A673 (cell line): ENCODE data around the gene FAM149A. TPM values are rescaled to one million over a fixed set of nuclear protein-coding genes. Genes with fewer than 3 reads are reported as not detected.

Source experiments
- BruUV-seq: library from RNA; stranded (reverse); fragments of 400-500 nt; replicated peaks from 2 replicates; lab custom pipeline; 2021; lab: Mats Ljungman, UMichigan
- CTCF ChIA-PET: fragments of 300-600 bp; sonication (Branson Sonifier 250); formaldehyde crosslinking; loops from one replicate; lab custom pipeline; 2022; ENCODE audit warnings: antibody characterized with exemption; lab: Charles Lee
- POLR2A ChIA-PET: fragments of 300-600 bp; sonication (Branson Sonifier 250); formaldehyde crosslinking; loops from one replicate; lab custom pipeline; 2022; ENCODE audit warnings: antibody characterized with exemption; ENCODE audit not compliant: low non-redundant PET; lab: Charles Lee
- DNase-seq: peaks from one replicate; pipeline ENCODE4 v3.0.0-alpha.2; 2015; ENCODE audit warnings: low spot score
- H3K27ac ChIP-seq: fragments of 200-600 bp; sonication (generic); 2 replicates; pipeline ENCODE4 v1.5.1; 2016; ENCODE audit warnings: mixed run types, low read depth, mild to moderate bottlenecking, mixed read lengths, antibody characterized with exemption, low read length; ENCODE audit not compliant: poor library complexity, severe bottlenecking
- H3K27me3 ChIP-seq: fragments of 200-600 bp; sonication (generic); replicated peaks from 2 replicates; pipeline ENCODE4 v1.6.1; 2017; ENCODE audit warnings: mixed run types, low read depth, mild to moderate bottlenecking, mixed read lengths, antibody characterized with exemption, low read length; ENCODE audit not compliant: insufficient read depth, poor library complexity
- H3K36me3 ChIP-seq: fragments of 200-600 bp; sonication (generic); 2 replicates; pipeline ENCODE4 v1.6.1; 2016; ENCODE audit warnings: mixed run types, mild to moderate bottlenecking, mixed read lengths, antibody characterized with exemption, low read length; ENCODE audit not compliant: insufficient read depth, poor library complexity, severe bottlenecking
- H3K4me1 ChIP-seq: fragments of 200-600 bp; sonication (generic); 2 replicates; pipeline ENCODE4 v1.6.1; 2017; ENCODE audit warnings: mixed run types, mild to moderate bottlenecking, mixed read lengths, antibody characterized with exemption, low read length; ENCODE audit not compliant: insufficient read depth, poor library complexity, severe bottlenecking
- H3K4me3 ChIP-seq: fragments of 200-600 bp; sonication (generic); 2 replicates; pipeline ENCODE4 v1.5.1; 2016; ENCODE audit warnings: low read depth, mixed run types, mild to moderate bottlenecking, mixed read lengths, low read length; ENCODE audit not compliant: poor library complexity, severe bottlenecking
- H3K9me3 ChIP-seq: fragments of 200-600 bp; sonication (generic); 2 replicates; pipeline ENCODE4 v1.6.1; 2016; ENCODE audit warnings: mixed run types, low read depth, mild to moderate bottlenecking, mixed read lengths, antibody characterized with exemption, low read length; ENCODE audit not compliant: poor library complexity, severe bottlenecking
- EZH2 ChIP-seq: fragments of 200-600 bp; sonication (generic); IDR thresholded peaks from 2 replicates; pipeline ENCODE4 v1.6.1; 2017; ENCODE audit warnings: borderline replicate concordance, low read depth, mild to moderate bottlenecking, mixed read lengths, antibody characterized with exemption, low read length; ENCODE audit not compliant: poor library complexity, severe bottlenecking
- intact Hi-C: fragments of 100-400 bp; cut with micrococcal nuclease; formaldehyde crosslinking; loops from one replicate; pipeline ENCODE4 v1.10.0; 2022; ENCODE audit not compliant: unreplicated experiment
- total RNA-seq: library from RNA; stranded (reverse); gene quantifications from 2 replicates; pipeline ENCODE4 v1.2.3, GENCODE V29; 2021
- TF ChIP-seq, protein P1 (sequence below): fragments of 300-800, 200-600 bp; sonication (generic); conservative IDR thresholded peaks from 2 replicates; pipeline ENCODE4 v1.5.1; 2017; ENCODE audit warnings: low read depth, mild to moderate bottlenecking, antibody characterized with exemption, low read length, moderate library complexity, mixed read lengths

FAM149A gene
- total RNA-seq, 1 experiment from 2014 or later = 0.90 TPM

DNA sequence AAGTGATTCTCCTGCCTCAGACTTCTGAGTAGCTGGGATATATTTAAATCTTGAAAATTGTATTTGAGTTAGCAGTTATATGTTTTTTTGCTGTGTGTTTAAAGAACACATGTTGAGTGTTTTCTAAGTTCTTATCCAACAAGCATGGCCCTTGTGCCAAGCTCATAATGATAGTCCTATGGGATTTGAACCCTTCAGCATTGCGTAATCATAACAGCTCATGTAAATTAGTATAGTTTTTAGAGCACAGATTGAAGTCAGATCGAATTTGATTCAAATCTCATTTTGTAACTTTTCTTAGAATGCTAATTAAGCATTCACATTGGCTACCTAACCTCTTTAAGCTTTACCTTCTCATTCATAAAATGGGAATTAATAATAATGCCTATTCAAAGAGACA, 12.2 kb downstream of the FAM149A start:
- no peaks in the 10 kb centered on the region for H3K4me1 ChIP-seq
- no peaks in the 10 kb centered on the region for H3K27me3 ChIP-seq
- no peak overlapping the region for H3K4me3 ChIP-seq
- ChIA-PET CTCF (no interaction called here), POLR2A (no interaction called here)
- H3K36me3 ChIP-seq = no peaks in the 10 kb centered on the region
- DNase-seq = no peak
- H3K27ac ChIP-seq = no peak overlapping the region
- TF ChIP-seq EZH2 = no peak
- TF ChIP-seq, protein P1, sequence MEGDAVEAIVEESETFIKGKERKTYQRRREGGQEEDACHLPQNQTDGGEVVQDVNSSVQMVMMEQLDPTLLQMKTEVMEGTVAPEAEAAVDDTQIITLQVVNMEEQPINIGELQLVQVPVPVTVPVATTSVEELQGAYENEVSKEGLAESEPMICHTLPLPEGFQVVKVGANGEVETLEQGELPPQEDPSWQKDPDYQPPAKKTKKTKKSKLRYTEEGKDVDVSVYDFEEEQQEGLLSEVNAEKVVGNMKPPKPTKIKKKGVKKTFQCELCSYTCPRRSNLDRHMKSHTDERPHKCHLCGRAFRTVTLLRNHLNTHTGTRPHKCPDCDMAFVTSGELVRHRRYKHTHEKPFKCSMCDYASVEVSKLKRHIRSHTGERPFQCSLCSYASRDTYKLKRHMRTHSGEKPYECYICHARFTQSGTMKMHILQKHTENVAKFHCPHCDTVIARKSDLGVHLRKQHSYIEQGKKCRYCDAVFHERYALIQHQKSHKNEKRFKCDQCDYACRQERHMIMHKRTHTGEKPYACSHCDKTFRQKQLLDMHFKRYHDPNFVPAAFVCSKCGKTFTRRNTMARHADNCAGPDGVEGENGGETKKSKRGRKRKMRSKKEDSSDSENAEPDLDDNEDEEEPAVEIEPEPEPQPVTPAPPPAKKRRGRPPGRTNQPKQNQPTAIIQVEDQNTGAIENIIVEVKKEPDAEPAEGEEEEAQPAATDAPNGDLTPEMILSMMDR = no peak
- no TSS peak for BruUV-seq
- H3K9me3 ChIP-seq = no peaks in the 10 kb centered on the region
- intact Hi-C loops = no loop called here

DNA sequence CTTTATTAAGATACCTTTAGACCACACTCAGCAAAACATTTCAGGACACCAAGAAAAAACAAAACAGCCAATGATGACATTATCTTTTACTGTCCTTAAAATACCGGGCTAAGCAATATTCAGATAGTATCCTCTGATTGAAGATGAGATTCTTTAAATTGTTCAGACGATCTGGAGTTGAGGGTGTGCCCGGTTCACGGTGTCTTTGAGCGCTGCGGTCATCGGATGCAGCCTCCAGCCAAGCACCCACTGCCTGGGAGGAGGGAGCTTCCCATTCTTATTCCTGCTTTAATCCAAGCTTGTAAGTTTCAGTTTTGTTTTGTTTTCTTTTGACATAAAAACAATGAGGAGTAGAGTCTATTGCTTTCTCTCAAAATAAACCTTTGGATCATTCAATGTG, 14.1 kb downstream of the FAM149A start:
- Histone ChIP-seq H3K9me3 (no peaks in the 10 kb centered on the region), H3K27me3 (no peaks in the 10 kb centered on the region), H3K36me3 (no peaks in the 10 kb centered on the region), H3K27ac (no peak overlapping the region), H3K4me3 (no peak overlapping the region), H3K4me1 (no peaks in the 10 kb centered on the region)
- CTCF ChIA-PET = no interaction called here
- POLR2A ChIA-PET = no interaction called here
- TF ChIP-seq, protein P1 = no peak
- no peak for TF ChIP-seq EZH2
- no peak for DNase-seq
- no TSS peak for BruUV-seq
- intact Hi-C loops = no loop called here

- intact Hi-C loops = no loop called here
- TF ChIP-seq EZH2 = no peak
- TF ChIP-seq, protein P1 = no peak
- Histone ChIP-seq H3K27ac (no peak overlapping the region), H3K9me3 (no peaks in the 10 kb centered on the region), H3K4me3 (no peak overlapping the region), H3K36me3 (no peaks in the 10 kb centered on the region), H3K4me1 (no peaks in the 10 kb centered on the region), H3K27me3 (no peaks in the 10 kb centered on the region)
- ChIA-PET POLR2A (no interaction called here), CTCF (no interaction called here)
- DNase-seq = no peak
- BruUV-seq = no TSS peak
These were observed 16.6 kb downstream of the FAM149A start for GRCh38 chr4:186121057-186121456.
